Activated T-helper 17 cell treated with anti-CD3 and anti-CD28 coated beads, Interleukin-2, amount 50 U/mL, for 72 hours (primary cell): Measurements from ENCODE around the gene ELL2. TPM values are rescaled to one million over a fixed set of nuclear protein-coding genes. Genes with fewer than 3 reads are reported as not detected.
"Not testable (repeated sequence)": the region's sequence is repeated elsewhere in the genome, so short reads cannot be mapped to it uniquely, and the experiment has no call there.

Experiments
- ATAC-seq: fragments of 150-1000 bp; cut with Tn5 transposase; replicated peaks from 2 replicates; pipeline ENCODE4 v1.10.0; 2021; ENCODE audit warnings: mild to moderate bottlenecking, moderate library complexity
- H3K27ac Mint-ChIP-seq: one replicate; pipeline ENCODE4 v1.8.0; 2022; ENCODE audit warnings: mixed read lengths
- H3K27me3 Mint-ChIP-seq: one replicate; pipeline ENCODE4 v1.8.0; 2022; ENCODE audit warnings: mixed read lengths
- H3K36me3 Mint-ChIP-seq: one replicate; pipeline ENCODE4 v1.8.0; 2022; ENCODE audit warnings: low read depth, mild to moderate bottlenecking, mixed read lengths
- H3K4me1 Mint-ChIP-seq: one replicate; pipeline ENCODE4 v1.8.0; 2022; ENCODE audit warnings: mixed read lengths
- H3K4me3 Mint-ChIP-seq: one replicate; pipeline ENCODE4 v1.8.0; 2022; ENCODE audit warnings: mild to moderate bottlenecking, mixed read lengths
- H3K9me3 Mint-ChIP-seq: one replicate; pipeline ENCODE4 v1.8.0; 2022; ENCODE audit warnings: mixed read lengths
- total RNA-seq, 2 donors: library from RNA; stranded (reverse); gene quantifications; one replicate each; pipeline ENCODE4 v1.2.3, GENCODE V29; 2022

Gene ELL2
- total RNA-seq, 2 donors from 2014 or later, result 159 to 172 TPM

GRCh38 chr5:95871146-95871806 lies 90.4 kb downstream of the ELL2 start:
- ATAC-seq, result no peak
- Mint-ChIP-seq H3K9me3 (peaks cover 4% of the 10 kb centered on the region), H3K27ac (peak overlapping the region; percentile 88), H3K27me3 (no peaks in the 10 kb centered on the region), H3K4me1 (peaks cover 28% of the 10 kb centered on the region), H3K4me3 (peak overlapping the region; percentile 74), H3K36me3 (no peaks in the 10 kb centered on the region)

GRCh38 chr5:95870105-95870672 lies 91.5 kb downstream of the ELL2 start:
- peak; percentile 74 for ATAC-seq
- H3K4me3 Mint-ChIP-seq, result peak overlapping the region; percentile 74
- no peaks in the 10 kb centered on the region for H3K27me3 Mint-ChIP-seq
- peaks cover 30% of the 10 kb centered on the region for H3K4me1 Mint-ChIP-seq
- peak overlapping the region; percentile 88 for H3K27ac Mint-ChIP-seq
- H3K36me3 Mint-ChIP-seq, result no peaks in the 10 kb centered on the region
- H3K9me3 Mint-ChIP-seq, result peaks cover 4% of the 10 kb centered on the region

GRCh38 chr5:95869173-95869855 lies 92.3 kb downstream of the ELL2 start:
- Mint-ChIP-seq H3K27ac (peak overlapping the region; percentile 88), H3K4me3 (peak overlapping the region; percentile 74), H3K4me1 (peaks cover 34% of the 10 kb centered on the region)
- H3K27me3 Mint-ChIP-seq, H3K36me3 Mint-ChIP-seq, H3K9me3 Mint-ChIP-seq: not testable (repeated sequence)
- peak; percentile 48 for ATAC-seq

GRCh38 chr5:95868136-95868535 lies 93.5 kb downstream of the ELL2 start:
- peaks cover 34% of the 10 kb centered on the region for H3K4me1 Mint-ChIP-seq
- no peak for ATAC-seq
- no peaks in the 10 kb centered on the region for H3K27me3 Mint-ChIP-seq
- no peaks in the 10 kb centered on the region for H3K36me3 Mint-ChIP-seq
- H3K4me3 Mint-ChIP-seq, result peak overlapping the region; percentile 74
- peak overlapping the region; percentile 88 for H3K27ac Mint-ChIP-seq
- peaks cover 4% of the 10 kb centered on the region for H3K9me3 Mint-ChIP-seq

GRCh38 chr5:95866435-95867040 lies 95.1 kb downstream of the ELL2 start:
- Mint-ChIP-seq H3K27me3 (no peaks in the 10 kb centered on the region), H3K27ac (peak overlapping the region; percentile 91)

GRCh38 chr5:95864944-95865504 lies 96.6 kb downstream of the ELL2 start:
- Mint-ChIP-seq H3K27me3 (no peaks in the 10 kb centered on the region), H3K36me3 (no peaks in the 10 kb centered on the region), H3K9me3 (peaks cover 4% of the 10 kb centered on the region), H3K4me3 (no peak overlapping the region), H3K27ac (no peak overlapping the region), H3K4me1 (peaks cover 49% of the 10 kb centered on the region)
- no peak for ATAC-seq

More at GRCh38 chr5:95866435-95867040, 95.1 kb downstream of the ELL2 start:
- peak; percentile 19 for ATAC-seq
- Mint-ChIP-seq H3K9me3 (peaks cover 4% of the 10 kb centered on the region), H3K4me1 (peaks cover 46% of the 10 kb centered on the region), H3K4me3 (peak overlapping the region; percentile 34), H3K36me3 (no peaks in the 10 kb centered on the region)

- ATAC-seq, result no peak
- Mint-ChIP-seq H3K27ac (no peak overlapping the region), H3K4me3 (no peak overlapping the region), H3K9me3 (peaks cover 4% of the 10 kb centered on the region), H3K4me1 (peaks cover 53% of the 10 kb centered on the region), H3K27me3 (no peaks in the 10 kb centered on the region), H3K36me3 (no peaks in the 10 kb centered on the region)
These were observed 97.2 kb downstream of the ELL2 start for GRCh38 chr5:95864456-95864855.

- peak overlapping the region; percentile 90 for H3K27ac Mint-ChIP-seq
- H3K27me3 Mint-ChIP-seq, result no peaks in the 10 kb centered on the region
- H3K36me3 Mint-ChIP-seq, result peaks cover 6% of the 10 kb centered on the region
- H3K9me3 Mint-ChIP-seq, result peaks cover 4% of the 10 kb centered on the region
- no peak for ATAC-seq
- peaks cover 58% of the 10 kb centered on the region for H3K4me1 Mint-ChIP-seq
- peak overlapping the region; percentile 66 for H3K4me3 Mint-ChIP-seq
These were observed 98.3 kb downstream of the ELL2 start for GRCh38 chr5:95863383-95863757.

GRCh38 chr5:95862671-95863382 lies 98.8 kb downstream of the ELL2 start:
- peaks cover 58% of the 10 kb centered on the region for H3K4me1 Mint-ChIP-seq
- no peaks in the 10 kb centered on the region for H3K9me3 Mint-ChIP-seq
- peak overlapping the region; percentile 90 for H3K27ac Mint-ChIP-seq
- H3K27me3 Mint-ChIP-seq, result no peaks in the 10 kb centered on the region
- peaks cover 6% of the 10 kb centered on the region for H3K36me3 Mint-ChIP-seq
- ATAC-seq, result no peak
- peak overlapping the region; percentile 66 for H3K4me3 Mint-ChIP-seq

- Mint-ChIP-seq H3K4me1 (peaks cover 55% of the 10 kb centered on the region), H3K4me3 (peak overlapping the region; percentile 66), H3K36me3 (peaks cover 6% of the 10 kb centered on the region), H3K27me3 (no peaks in the 10 kb centered on the region), H3K27ac (peak overlapping the region; percentile 90), H3K9me3 (no peaks in the 10 kb centered on the region)
- ATAC-seq, result peak; percentile 45
These were observed 99.6 kb downstream of the ELL2 start for GRCh38 chr5:95861864-95862561.

GRCh38 chr5:95861221-95861863 lies 100.3 kb downstream of the ELL2 start:
- Mint-ChIP-seq H3K36me3 (peaks cover 6% of the 10 kb centered on the region), H3K27me3 (no peaks in the 10 kb centered on the region), H3K27ac (peak overlapping the region; percentile 90), H3K9me3 (no peaks in the 10 kb centered on the region), H3K4me3 (peak overlapping the region; percentile 66), H3K4me1 (peaks cover 48% of the 10 kb centered on the region)
- ATAC-seq, result no peak

- Mint-ChIP-seq H3K9me3 (no peaks in the 10 kb centered on the region), H3K4me1 (peaks cover 42% of the 10 kb centered on the region), H3K4me3 (peak overlapping the region; percentile 66), H3K27me3 (no peaks in the 10 kb centered on the region), H3K27ac (peak overlapping the region; percentile 90), H3K36me3 (peaks cover 6% of the 10 kb centered on the region)
- no peak for ATAC-seq
These were observed 102.0 kb downstream of the ELL2 start for GRCh38 chr5:95859661-95860060.
